OCI-LY7 (cell line): Measurements from ENCODE around the gene RBP4.

ENCODE experiments used
- EZH2phosphoT487 ChIP-seq: fragments of 200-600 bp; sonication (generic); IDR thresholded peaks from 2 replicates; pipeline ENCODE4 v1.6.1; 2018; ENCODE audit warnings: low read depth, borderline replicate concordance, mild to moderate bottlenecking, mixed run types, antibody characterized with exemption, low read length, moderate library complexity, mixed read lengths
- TF ChIP-seq, protein P1 (sequence below): fragments of 200-600 bp; sonication (generic); conservative IDR thresholded peaks from 2 replicates; pipeline ENCODE4 v1.5.1; 2014; ENCODE audit warnings: mild to moderate bottlenecking, antibody characterized with exemption, low read length, moderate library complexity, mixed read lengths

DNA sequence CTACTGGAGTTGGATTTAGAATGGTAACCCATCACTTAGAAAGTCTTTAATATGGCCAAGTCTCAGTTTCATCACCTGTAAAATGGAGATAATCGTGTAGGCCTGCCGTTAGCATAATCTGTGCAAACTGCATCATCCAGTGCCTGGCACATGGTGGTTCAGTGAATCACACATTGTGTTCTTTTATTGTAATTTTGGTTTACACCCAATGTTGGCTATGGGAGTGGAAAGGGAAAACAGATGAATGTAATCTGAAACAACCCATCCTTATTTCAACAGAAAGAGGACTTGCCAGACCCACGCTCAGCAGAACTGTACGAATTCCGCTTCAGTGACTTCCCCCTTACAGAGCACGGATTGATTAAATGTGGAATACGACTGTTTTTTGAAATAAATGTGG, 38.8 kb upstream of the RBP4 start:
- TF ChIP-seq, protein P1, sequence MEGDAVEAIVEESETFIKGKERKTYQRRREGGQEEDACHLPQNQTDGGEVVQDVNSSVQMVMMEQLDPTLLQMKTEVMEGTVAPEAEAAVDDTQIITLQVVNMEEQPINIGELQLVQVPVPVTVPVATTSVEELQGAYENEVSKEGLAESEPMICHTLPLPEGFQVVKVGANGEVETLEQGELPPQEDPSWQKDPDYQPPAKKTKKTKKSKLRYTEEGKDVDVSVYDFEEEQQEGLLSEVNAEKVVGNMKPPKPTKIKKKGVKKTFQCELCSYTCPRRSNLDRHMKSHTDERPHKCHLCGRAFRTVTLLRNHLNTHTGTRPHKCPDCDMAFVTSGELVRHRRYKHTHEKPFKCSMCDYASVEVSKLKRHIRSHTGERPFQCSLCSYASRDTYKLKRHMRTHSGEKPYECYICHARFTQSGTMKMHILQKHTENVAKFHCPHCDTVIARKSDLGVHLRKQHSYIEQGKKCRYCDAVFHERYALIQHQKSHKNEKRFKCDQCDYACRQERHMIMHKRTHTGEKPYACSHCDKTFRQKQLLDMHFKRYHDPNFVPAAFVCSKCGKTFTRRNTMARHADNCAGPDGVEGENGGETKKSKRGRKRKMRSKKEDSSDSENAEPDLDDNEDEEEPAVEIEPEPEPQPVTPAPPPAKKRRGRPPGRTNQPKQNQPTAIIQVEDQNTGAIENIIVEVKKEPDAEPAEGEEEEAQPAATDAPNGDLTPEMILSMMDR = no peak
- no peak for TF ChIP-seq EZH2phosphoT487
